Right atrium auricular region (tissue), 2 donors: ENCODE results near the gene HOXD9. TPM values are rescaled to one million over a fixed set of nuclear protein-coding genes. Genes with fewer than 3 reads are reported as not detected.

Source experiments
- DNase-seq: peaks from one replicate; pipeline ENCODE4 v3.0.0-alpha.2; 2019; ENCODE audit warnings: low spot score
- H3K27ac ChIP-seq, 2 donors: fragments of 200-600 bp; sonication (generic); 1 replicate in 1 of 2; 2 replicates in 1 of 2; pipeline ENCODE4 v1.5.1; 2016 to 2019
- H3K27me3 ChIP-seq, 2 donors: fragments of 200-600 bp; sonication (generic); one replicate each; pipeline versions ENCODE4 v1.5.1 to v1.6.0; 2017 to 2019
- H3K36me3 ChIP-seq: fragments of 200-600 bp; sonication (generic); one replicate; pipeline ENCODE4 v1.5.1; 2016
- H3K4me1 ChIP-seq, 2 donors: fragments of 200-600 bp; sonication (generic); one replicate each; pipeline versions ENCODE4 v1.5.1 to v1.6.0; 2017 to 2019
- H3K4me3 ChIP-seq, 2 donors: fragments of 200-600 bp; sonication (generic); 1 replicate in 1 of 2; 2 replicates in 1 of 2; pipeline ENCODE4 v1.5.1; 2017 to 2019; ENCODE audit warnings: mild to moderate bottlenecking in 1 of 2, moderate library complexity in 1 of 2
- H3K9me3 ChIP-seq, 2 donors: fragments of 200-600 bp; sonication (generic); one replicate each; pipeline ENCODE4 v1.5.1; 2019
- total RNA-seq, 2 donors: library from RNA; depleted of rRNA; stranded (reverse); fragments of >200 nt; gene quantifications; one replicate each; pipeline ENCODE4 v1.1.0, GENCODE V29; 2016
- TF ChIP-seq, protein P1 (sequence below), 2 donors: fragments of 200-600 bp; sonication (generic); IDR thresholded peaks; one replicate each; pipeline ENCODE4 v1.5.1; 2019; ENCODE audit warnings: antibody characterized with exemption in 2 of 2

The HOXD9 gene
- total RNA-seq, 2 donors from 2014 or later, result 0.44 TPM; not detected in 1

DNA sequence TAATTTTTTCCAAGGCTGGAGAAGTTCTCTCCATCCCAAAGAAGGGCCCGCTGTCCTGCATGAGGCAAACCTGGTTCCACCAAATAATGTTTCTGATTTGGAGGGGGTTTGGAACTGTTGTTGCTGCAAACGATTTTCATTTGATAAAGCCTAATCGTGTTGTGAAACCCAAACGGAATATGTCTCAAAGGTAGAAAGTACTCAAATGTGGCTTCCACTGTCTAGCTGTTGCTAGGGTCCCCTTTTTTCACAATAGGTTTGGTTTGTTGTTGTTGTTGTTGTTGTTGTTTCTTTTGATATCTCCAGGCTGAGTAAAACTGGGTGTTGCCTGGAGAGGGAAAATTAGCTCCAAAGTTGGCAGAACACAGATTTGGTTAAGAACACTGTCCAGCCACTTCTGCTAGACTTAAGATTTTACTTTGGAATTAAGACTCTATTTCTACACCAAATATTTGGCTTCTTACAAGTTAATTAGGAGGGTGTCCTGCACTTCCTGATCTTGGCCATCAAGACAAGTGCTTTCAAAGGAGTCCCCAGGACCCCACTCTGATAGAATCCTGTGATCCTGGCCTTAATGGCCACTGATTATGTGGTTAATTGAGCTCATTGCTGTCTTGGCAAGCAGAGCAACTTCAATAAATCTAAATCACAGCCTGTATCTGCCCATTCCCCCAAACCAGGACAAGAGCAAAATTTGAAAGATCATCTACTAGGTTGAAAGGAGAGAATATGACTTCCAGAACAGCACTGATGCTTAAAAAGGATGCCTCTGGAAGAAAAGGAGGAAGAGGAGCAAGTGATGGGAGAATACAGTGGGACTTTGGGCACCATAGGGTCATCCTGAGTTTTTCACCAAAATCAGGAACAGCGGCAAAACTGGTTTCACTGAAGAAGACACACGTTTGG is 33.3 kb upstream of the HOXD9 start:
- no peak overlapping the region for H3K27ac ChIP-seq
- no peak for DNase-seq
- H3K27me3 ChIP-seq, result peaks cover 60 to 81% of the 10 kb centered on the region in 2 donors

DNA sequence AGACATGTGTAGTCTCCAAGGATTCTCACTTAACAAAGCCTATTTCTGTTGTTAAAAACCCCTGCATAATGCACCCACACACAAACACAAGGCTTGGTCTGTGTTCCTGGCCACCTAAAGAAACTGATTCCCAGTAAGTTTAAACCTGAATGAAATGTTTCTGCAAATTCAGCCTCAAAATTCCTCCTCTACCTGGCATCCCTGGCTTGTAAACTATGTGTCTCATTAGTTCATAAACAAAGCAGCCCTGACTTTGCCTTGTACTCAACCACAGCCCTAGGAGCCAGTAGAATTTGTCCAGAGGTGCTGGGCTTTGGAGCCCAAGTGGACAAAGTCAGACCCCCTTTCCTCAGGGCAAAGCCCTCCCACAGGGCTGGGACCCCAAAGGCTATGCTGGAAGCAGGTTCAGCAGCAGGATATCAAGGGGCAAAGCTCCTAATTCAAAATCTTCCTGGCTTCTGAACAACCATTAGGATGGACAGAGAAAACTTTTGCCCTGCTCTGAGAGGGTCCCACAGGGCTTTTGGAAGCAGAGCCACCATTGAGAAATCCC is 32.6 kb upstream of the HOXD9 start:
- TF ChIP-seq, protein P1, sequence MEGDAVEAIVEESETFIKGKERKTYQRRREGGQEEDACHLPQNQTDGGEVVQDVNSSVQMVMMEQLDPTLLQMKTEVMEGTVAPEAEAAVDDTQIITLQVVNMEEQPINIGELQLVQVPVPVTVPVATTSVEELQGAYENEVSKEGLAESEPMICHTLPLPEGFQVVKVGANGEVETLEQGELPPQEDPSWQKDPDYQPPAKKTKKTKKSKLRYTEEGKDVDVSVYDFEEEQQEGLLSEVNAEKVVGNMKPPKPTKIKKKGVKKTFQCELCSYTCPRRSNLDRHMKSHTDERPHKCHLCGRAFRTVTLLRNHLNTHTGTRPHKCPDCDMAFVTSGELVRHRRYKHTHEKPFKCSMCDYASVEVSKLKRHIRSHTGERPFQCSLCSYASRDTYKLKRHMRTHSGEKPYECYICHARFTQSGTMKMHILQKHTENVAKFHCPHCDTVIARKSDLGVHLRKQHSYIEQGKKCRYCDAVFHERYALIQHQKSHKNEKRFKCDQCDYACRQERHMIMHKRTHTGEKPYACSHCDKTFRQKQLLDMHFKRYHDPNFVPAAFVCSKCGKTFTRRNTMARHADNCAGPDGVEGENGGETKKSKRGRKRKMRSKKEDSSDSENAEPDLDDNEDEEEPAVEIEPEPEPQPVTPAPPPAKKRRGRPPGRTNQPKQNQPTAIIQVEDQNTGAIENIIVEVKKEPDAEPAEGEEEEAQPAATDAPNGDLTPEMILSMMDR (IDR thresholded peaks at IDR 0.05), result no peak
- H3K27me3 ChIP-seq, result peaks cover 66 to 87% of the 10 kb centered on the region in 2 donors
- DNase-seq, result no peak

More for the DNA sequence above, 33.3 kb upstream of the HOXD9 start:
- Histone ChIP-seq H3K4me3 (no peak overlapping the region), H3K4me1 (peaks cover 0 to 40% of the 10 kb centered on the region in 2 donors), H3K9me3 (no peaks in the 10 kb centered on the region), H3K36me3 (no peaks in the 10 kb centered on the region)
- TF ChIP-seq, protein P1 (IDR thresholded peaks at IDR 0.05), result no peak

DNA sequence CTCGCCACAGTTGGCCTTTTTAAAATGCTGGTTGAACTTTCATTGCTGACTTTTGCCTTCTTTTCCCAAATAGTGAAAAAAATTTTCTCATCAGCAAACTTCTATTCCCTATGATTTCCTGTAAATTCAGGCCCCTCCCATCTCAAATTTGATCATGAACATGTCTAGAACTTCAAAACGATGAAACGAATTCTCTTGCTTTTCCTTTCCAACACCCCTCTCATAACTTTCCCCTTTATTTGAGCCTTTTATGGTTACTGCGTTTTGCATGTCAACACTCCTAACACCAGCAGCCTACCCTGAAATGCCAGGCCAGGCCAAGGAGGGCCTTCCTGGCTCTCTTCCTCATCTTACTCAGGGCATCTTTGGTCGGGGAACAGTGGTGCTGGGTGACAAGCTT is 31.7 kb upstream of the HOXD9 start:
- H3K9me3 ChIP-seq, result no peaks in the 10 kb centered on the region
- no peak overlapping the region for H3K27ac ChIP-seq
- TF ChIP-seq, protein P1 (IDR thresholded peaks at IDR 0.05), result no peak
- DNase-seq, result no peak
- no peak overlapping the region for H3K4me3 ChIP-seq
- peaks cover 0 to 29% of the 10 kb centered on the region in 2 donors for H3K4me1 ChIP-seq
- peaks cover 64 to 86% of the 10 kb centered on the region in 2 donors for H3K27me3 ChIP-seq
- H3K36me3 ChIP-seq, result no peaks in the 10 kb centered on the region

More for the DNA sequence above, 32.6 kb upstream of the HOXD9 start:
- H3K4me3 ChIP-seq, result no peak overlapping the region
- H3K27ac ChIP-seq, result no peak overlapping the region
- H3K36me3 ChIP-seq, result no peaks in the 10 kb centered on the region
- H3K9me3 ChIP-seq, result no peaks in the 10 kb centered on the region
- peaks cover 0 to 39% of the 10 kb centered on the region in 2 donors for H3K4me1 ChIP-seq

DNA sequence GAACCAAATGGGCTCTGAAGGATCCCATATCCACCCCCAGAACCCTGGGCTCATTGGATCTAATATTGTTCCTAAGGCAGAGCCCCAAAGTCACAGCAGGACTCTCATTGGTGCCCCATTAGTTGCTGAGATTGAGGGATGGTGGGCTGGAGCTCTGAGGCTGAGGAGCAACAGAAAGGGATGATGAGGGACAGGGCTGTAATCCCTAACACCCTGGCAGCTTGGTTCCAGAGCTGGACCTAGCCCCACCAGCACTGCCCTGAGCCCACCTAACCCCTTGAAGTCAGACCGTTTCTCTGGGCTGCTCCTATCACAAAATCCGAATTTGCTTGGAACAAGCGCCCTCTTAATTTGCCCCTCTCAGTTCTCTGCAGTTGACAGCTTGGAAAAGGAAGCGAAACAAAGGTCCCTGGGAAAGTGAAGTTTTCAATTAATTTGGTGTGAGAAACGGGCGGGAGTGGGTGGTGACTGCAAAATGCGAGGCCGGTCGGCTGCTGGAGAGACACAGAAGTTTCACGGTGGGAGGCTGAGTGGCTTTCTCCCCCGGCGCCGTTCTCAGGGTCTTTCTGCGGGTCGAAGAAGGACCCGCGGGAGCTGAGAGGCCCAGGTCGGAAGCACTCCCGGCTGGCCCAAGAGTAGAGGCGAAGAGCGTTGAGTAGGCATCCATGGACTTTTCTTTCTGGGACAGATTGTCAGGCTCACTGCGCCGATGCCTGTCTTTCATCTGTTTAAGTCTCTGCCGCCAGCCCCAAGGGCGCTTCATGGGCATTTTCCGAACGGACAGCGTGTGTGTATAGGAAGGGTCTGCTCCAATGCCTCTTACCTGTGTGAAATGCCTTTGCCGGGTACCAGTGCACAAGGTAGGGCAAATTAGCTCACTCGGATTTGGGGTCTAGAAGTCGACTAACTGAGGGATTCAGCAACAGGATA is 30.9 kb upstream of the HOXD9 start:
- TF ChIP-seq, protein P1 (IDR thresholded peaks at IDR 0.05), result no peak
- DNase-seq, result no peak
- H3K36me3 ChIP-seq, result no peaks in the 10 kb centered on the region
- no peak overlapping the region for H3K4me3 ChIP-seq
- H3K27ac ChIP-seq, result no peak overlapping the region
- H3K27me3 ChIP-seq, result peaks cover 59 to 85% of the 10 kb centered on the region in 2 donors
- no peaks in the 10 kb centered on the region for H3K9me3 ChIP-seq
- H3K4me1 ChIP-seq, result peaks cover 0 to 24% of the 10 kb centered on the region in 2 donors

DNA sequence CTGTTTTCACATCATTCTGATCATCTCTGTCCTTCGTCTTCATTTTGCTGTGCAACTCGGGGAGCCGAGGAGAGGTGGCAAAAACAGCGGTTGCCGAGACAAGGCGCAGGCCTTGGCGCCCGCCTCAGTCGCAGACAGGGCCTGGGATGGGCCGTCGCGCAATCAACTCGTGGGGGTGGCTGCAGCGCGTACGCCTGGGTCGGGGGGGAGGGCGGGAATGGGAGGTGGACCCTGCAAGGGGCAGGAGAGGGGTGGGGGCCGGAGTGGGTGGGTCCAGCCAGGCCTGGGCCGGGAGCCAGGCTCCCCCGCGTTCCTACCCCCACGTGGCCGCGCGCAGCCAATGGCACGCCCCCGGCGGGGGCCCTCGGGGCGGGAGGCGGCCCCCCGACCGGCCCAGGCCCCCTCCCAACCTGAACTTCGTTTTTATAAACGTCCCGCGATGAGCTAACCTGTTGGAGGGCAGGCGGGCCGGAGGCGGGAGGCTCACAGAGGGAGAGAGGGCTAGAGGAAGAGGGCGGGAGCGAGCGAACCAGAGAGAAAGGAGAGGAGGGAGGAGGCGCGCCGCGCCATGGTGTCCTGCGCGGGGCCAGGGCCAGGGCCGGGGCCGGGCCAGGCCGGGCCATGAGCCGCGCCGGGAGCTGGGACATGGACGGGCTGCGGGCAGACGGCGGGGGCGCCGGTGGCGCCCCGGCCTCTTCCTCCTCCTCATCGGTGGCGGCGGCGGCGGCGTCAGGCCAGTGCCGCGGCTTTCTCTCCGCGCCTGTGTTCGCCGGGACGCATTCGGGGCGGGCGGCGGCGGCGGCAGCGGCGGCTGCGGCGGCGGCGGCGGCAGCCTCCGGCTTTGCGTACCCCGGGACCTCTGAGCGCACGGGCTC is 30.0 kb upstream of the HOXD9 start, which contains the start of gene HOXD13:
HOXD13 (plus strand) TSS at position 452 of the 875 bp plus-strand sequence; CDS start at position 622, 170 bp downstream.
- Histone ChIP-seq H3K27ac (no peak within 1 kb of the TSS), H3K27me3 (peaks cover 65 to 85% of the 10 kb centered on the region in 2 donors), H3K4me3 (peak within 1 kb of the TSS in 1 of 2 donors; percentile 33), H3K36me3 (no peaks in the 10 kb centered on the region), H3K9me3 (no peaks in the 10 kb centered on the region), H3K4me1 (peaks cover 0 to 32% of the 10 kb centered on the region in 2 donors)
- TF ChIP-seq, protein P1 (IDR thresholded peaks at IDR 0.05), result no peak
- no peak for DNase-seq
